Endodermal cell (in vitro differentiated cells): ENCODE data around the gene ZNF365. TPM values are rescaled to one million over a fixed set of nuclear protein-coding genes. Genes with fewer than 3 reads are reported as not detected.
"Not testable (repeated sequence)": the region's sequence is repeated elsewhere in the genome, so short reads cannot be mapped to it uniquely, and the experiment has no call there.

Experiments
- DNase-seq: peaks from one replicate; pipeline ENCODE4 v3.0.0-alpha.2; 2017
- H3K27ac ChIP-seq: 2 replicates; pipeline ENCODE4 v1.5.1; 2013; ENCODE audit warnings: mild to moderate bottlenecking, low read depth, low read length, moderate library complexity
- H3K27me3 ChIP-seq: 2 replicates; pipeline ENCODE4 v1.6.1; 2013; ENCODE audit warnings: mild to moderate bottlenecking, low read length, moderate library complexity; ENCODE audit not compliant: insufficient read depth, control insufficient read depth, poor library complexity, severe bottlenecking
- H3K36me3 ChIP-seq: 2 replicates; pipeline ENCODE4 v1.7.0; 2013; ENCODE audit warnings: mild to moderate bottlenecking, low read length, moderate library complexity; ENCODE audit not compliant: control insufficient read depth, insufficient read depth
- H3K4me1 ChIP-seq: one replicate; pipeline ENCODE4 v1.7.0; 2013; ENCODE audit warnings: low read length; ENCODE audit not compliant: control insufficient read depth, insufficient read depth
- H3K4me3 ChIP-seq: 2 replicates; pipeline ENCODE4 v1.5.1; 2013; ENCODE audit warnings: mild to moderate bottlenecking, low read length, moderate library complexity
- H3K9ac ChIP-seq: 2 replicates; pipeline ENCODE4 v1.6.1; 2013; ENCODE audit warnings: mild to moderate bottlenecking, low read length, moderate library complexity; ENCODE audit not compliant: poor library complexity, severe bottlenecking; ENCODE audit errors: extremely low read depth
- H3K9me3 ChIP-seq: 2 replicates; pipeline ENCODE4 v1.6.1; 2013; ENCODE audit warnings: mild to moderate bottlenecking, low read length, moderate library complexity; ENCODE audit not compliant: control insufficient read depth
- H3K27ac Mint-ChIP-seq: 2 replicates; pipeline ENCODE4 v1.8.0; 2020; ENCODE audit warnings: mixed read lengths
- H3K27me3 Mint-ChIP-seq: 2 replicates; pipeline ENCODE4 v1.8.0; 2021; ENCODE audit warnings: mild to moderate bottlenecking, mixed read lengths; ENCODE audit not compliant: insufficient read depth
- H3K36me3 Mint-ChIP-seq: 2 replicates; pipeline ENCODE4 v1.8.0; 2020; ENCODE audit warnings: low read depth, mixed read lengths
- H3K4me1 Mint-ChIP-seq: 2 replicates; pipeline ENCODE4 v1.8.0; 2020; ENCODE audit warnings: mixed read lengths
- H3K4me3 Mint-ChIP-seq: 2 replicates; pipeline ENCODE4 v1.8.0; 2020; ENCODE audit warnings: mild to moderate bottlenecking, moderate library complexity, mixed read lengths
- H3K9me3 Mint-ChIP-seq: 2 replicates; pipeline ENCODE4 v1.8.0; 2020; ENCODE audit warnings: mild to moderate bottlenecking, mixed read lengths
- CTCF ChIP-seq: fragments of 200-600 bp; sonication (generic); conservative IDR thresholded peaks from 2 replicates; pipeline ENCODE4 v1.5.0; 2021; ENCODE audit warnings: antibody characterized with exemption, mild to moderate bottlenecking
- WGBS, 2 experiments: methylation state at CpG; one replicate each; pipeline versions ENCODE4 v1.1.5 to v1.1.7; 2013; ENCODE audit warnings: missing lambda C conversion rate in 2 of 2, mixed read lengths in 1 of 2; ENCODE audit not compliant: insufficient coverage in 1 of 2, insufficient read length in 1 of 2; 5-methylcytosine and 5-hydroxymethylcytosine counted together
- total RNA-seq, 2 donors: library from RNA; stranded (reverse); fragmentation: NEBNext Ultra II Directional in 1 of 2; extraction: Animal tissue kit (Norgen Biotek cat#: 25700) in 1 of 2; gene quantifications; 2 replicates in 1 of 2; 3 replicates in 1 of 2; pipeline ENCODE4 v1.2.1, GENCODE V29; 2021

The ZNF365 gene
- total RNA-seq, 2 donors from 2014 or later: 0.31 TPM; not detected in 1

- TF ChIP-seq CTCF: no peak
- H3K4me1 ChIP-seq: no peaks in the 10 kb centered on the region
- Mint-ChIP-seq H3K27me3 (no peaks in the 10 kb centered on the region), H3K27ac (no peak overlapping the region), H3K4me3 (no peak overlapping the region), H3K36me3 (no peaks in the 10 kb centered on the region), H3K4me1 (no peaks in the 10 kb centered on the region), H3K9me3 (no peaks in the 10 kb centered on the region)
- H3K9ac ChIP-seq: no peak overlapping the region
- 89 to 92% methylated on average over 2 to 5 of the region's 5 CpGs for WGBS, 2 experiments
- H3K9me3 ChIP-seq: no peaks in the 10 kb centered on the region
- no peaks in the 10 kb centered on the region for H3K27me3 ChIP-seq
- no peak for DNase-seq
- no peaks in the 10 kb centered on the region for H3K36me3 ChIP-seq
- H3K27ac ChIP-seq: no peak overlapping the region
- no peak overlapping the region for H3K4me3 ChIP-seq
Measured at GRCh38 chr10:62399211-62399610, 25.0 kb downstream of the ZNF365 start.

GRCh38 chr10:62402508-62402907 is 28.3 kb downstream of the ZNF365 start:
- H3K27ac ChIP-seq: no peak overlapping the region
- TF ChIP-seq CTCF: no peak
- H3K27ac Mint-ChIP-seq: no peak overlapping the region
- peaks cover 4% of the 10 kb centered on the region for H3K9me3 ChIP-seq
- H3K27me3 Mint-ChIP-seq: no peaks in the 10 kb centered on the region
- H3K36me3 Mint-ChIP-seq: no peaks in the 10 kb centered on the region
- H3K4me1 ChIP-seq: no peaks in the 10 kb centered on the region
- H3K4me1 Mint-ChIP-seq: no peaks in the 10 kb centered on the region
- H3K4me3 ChIP-seq: no peak overlapping the region
- no peak for DNase-seq
- peaks cover 4% of the 10 kb centered on the region for H3K9me3 Mint-ChIP-seq
- H3K36me3 ChIP-seq: no peaks in the 10 kb centered on the region
- no peak overlapping the region for H3K4me3 Mint-ChIP-seq
- no peak overlapping the region for H3K9ac ChIP-seq
- H3K27me3 ChIP-seq: no peaks in the 10 kb centered on the region

GRCh38 chr10:62410528-62410927 is 36.4 kb downstream of the ZNF365 start:
- H3K36me3 Mint-ChIP-seq, H3K9ac ChIP-seq, H3K4me3 ChIP-seq, H3K27me3 Mint-ChIP-seq, H3K36me3 ChIP-seq, H3K4me1 ChIP-seq, H3K4me3 Mint-ChIP-seq, H3K4me1 Mint-ChIP-seq, H3K27ac ChIP-seq, H3K27ac Mint-ChIP-seq, DNase-seq, H3K27me3 ChIP-seq: not testable (repeated sequence)
- WGBS, 2 experiments: 73 to 88% methylated on average over 1 of the region's 1 CpG
- H3K9me3 ChIP-seq: peaks cover 12% of the 10 kb centered on the region
- peaks cover 14% of the 10 kb centered on the region for H3K9me3 Mint-ChIP-seq

GRCh38 chr10:62410934-62411333 is 36.8 kb downstream of the ZNF365 start:
- WGBS, 2 experiments: 60 to 89% methylated on average over 1 of the region's 1 CpG
- not testable (repeated sequence) for H3K4me3 Mint-ChIP-seq, H3K27ac ChIP-seq, H3K9ac ChIP-seq, H3K4me1 Mint-ChIP-seq, DNase-seq, H3K36me3 Mint-ChIP-seq, H3K4me1 ChIP-seq, H3K27me3 ChIP-seq, H3K27me3 Mint-ChIP-seq, H3K4me3 ChIP-seq, H3K27ac Mint-ChIP-seq, H3K36me3 ChIP-seq
- peaks cover 12% of the 10 kb centered on the region for H3K9me3 ChIP-seq
- peaks cover 14% of the 10 kb centered on the region for H3K9me3 Mint-ChIP-seq
